GM12873 (cell line): ENCODE results near the gene SSUH2.

ENCODE experiments used
- CTCF ChIP-seq: IDR thresholded peaks from 2 replicates; pipeline ENCODE4 v1.5.1; 2012; ENCODE audit warnings: low read depth, mild to moderate bottlenecking, moderate library complexity, low read length, control low read depth; ENCODE audit not compliant: insufficient read depth; ENCODE audit errors: missing control alignments

Gene SSUH2

GRCh38 chr3:8658306-8659212 is 14.0 kb upstream of the SSUH2 start:
- TF ChIP-seq CTCF: no peak

GRCh38 chr3:8657804-8658305 is 13.3 kb upstream of the SSUH2 start:
- TF ChIP-seq CTCF: no peak

GRCh38 chr3:8656240-8656639 is 11.6 kb upstream of the SSUH2 start:
- TF ChIP-seq CTCF: no peak

- no peak for TF ChIP-seq CTCF
Measured at GRCh38 chr3:8655387-8655835, 10.8 kb upstream of the SSUH2 start.

GRCh38 chr3:8653800-8654408 is 9.3 kb upstream of the SSUH2 start:
- TF ChIP-seq CTCF: no peak

- TF ChIP-seq CTCF: no peak
Measured at GRCh38 chr3:8652324-8652987, 7.9 kb upstream of the SSUH2 start.
